ENCODE data around the gene COX5B. TPM values are rescaled to one million over a fixed set of nuclear protein-coding genes. Genes with fewer than 3 reads are reported as not detected.

Gene COX5B
- total and polyA plus RNA-seq, 9 of the 15 experiments (the other 6 are each of a cell fraction or from before 2014, with no cell fraction given) = 154 to 1,424 (median 487) TPM

- ChIA-PET POLR2A (interaction anchor here (1.0 to 4.9 kb wide), 8 partner anchors 9 to 74 kb away, joined by 3 to 135 read pairs (median 10); partner anchors contain the start of genes ANKRD36B and COX5B), CTCF (ENCODE audit: low intra/inter-chr PET ratio) (interaction anchor here (0.8 to 2.4 kb wide), 4 partner anchors 9 to 74 kb away, joined by 3 to 15 read pairs (median 4); no protein-coding TSS in a partner anchor)
- no peaks in the 10 kb centered on the region for H3K27me3 ChIP-seq (ENCODE audit: control insufficient read depth in 2 of 2, insufficient read depth in 2 of 2, low read length in 2 of 2)
- BruUV-seq (replicated peaks) = TSS peak; percentile 91
- peak overlapping the region; percentile 98 for H3K27ac ChIP-seq (ENCODE audit: extremely low read depth, low read depth, low read length)
- intact Hi-C loops (cut with micrococcal nuclease) (loop anchor here (1.0 to 2.0 kb wide), 3 partner anchors 19 to 74 kb away; no protein-coding TSS in a partner anchor), in situ Hi-C loops (cut with MboI) (no loop called here)
- peak overlapping the region; percentile 82 to 98 for H3K9ac ChIP-seq (ENCODE audit: insufficient read depth in 1 of 2, low read depth in 2 of 2, low read length in 2 of 2)
- peaks cover 3% of the 10 kb centered on the region for H3K9me1 ChIP-seq (ENCODE audit: control insufficient read depth, insufficient read depth, low read length)
- DNase-seq (ENCODE audit: extremely low read depth in 1 of 4, low spot score in 3 of 4) = peak in 2 of 4 experiments; percentile 7 to 67
- peaks cover 45% of the 10 kb centered on the region for H3K79me2 ChIP-seq (ENCODE audit: control insufficient read depth, insufficient read depth, low read length)
- H3K36me3 ChIP-seq (ENCODE audit: control insufficient read depth, insufficient read depth, low read length) = peaks cover 24% of the 10 kb centered on the region; the same call in 2 of the 3 replicates
- H2AFZ ChIP-seq (ENCODE audit: low read depth, low read length) = peak overlapping the region; percentile 99
- no peaks in the 10 kb centered on the region; the same call in 1 of the 2 replicates for H4K20me1 ChIP-seq (replicated peaks; ENCODE audit: control insufficient read depth, insufficient read depth, low read length)
- no peak for FAIRE-seq
- H3K4me2 ChIP-seq (ENCODE audit: insufficient read depth, low read length) = peak overlapping the region; percentile 97
- peak; percentile 10 for ATAC-seq
- H3K9me3 ChIP-seq (replicated peaks; ENCODE audit: control insufficient read depth, insufficient read depth, low read depth, low read length) = no peaks in the 10 kb centered on the region
- WGBS (ENCODE audit: insufficient coverage, low coverage, missing lambda C conversion rate) = 1% methylated on average over 21 of the region's 21 CpGs
- peak overlapping the region; percentile 66 for H3K4me3 ChIP-seq
- H3K4me1 ChIP-seq (replicated peaks in 1 of 2; ENCODE audit: control insufficient read depth in 2 of 2, insufficient read depth in 2 of 2, low read length in 2 of 2) = peaks cover 21 to 38% of the 10 kb centered on the region in 2 experiments; a peak in 4 of 5 replicates
- TF ChIP-seq NFRKB (IDR thresholded peaks at IDR 0.05; ENCODE audit: low read depth) (0 out of 2 replicates have a peak, but pooled peaks have one; percentile 2), SMC3 (conservative IDR thresholded peaks at IDR 0.05; ENCODE audit: insufficient read depth, low read depth, low read length) (no peak), NR2F6 (CRISPR knock-in tag; IDR thresholded peaks at IDR 0.05) (no peak), ZNF76 (CRISPR knock-in tag; IDR thresholded peaks at IDR 0.05; ENCODE audit: borderline replicate concordance) (no peak), DMBX1 (CRISPR knock-in tag; IDR thresholded peaks at IDR 0.05; ENCODE audit: borderline replicate concordance) (no peak), PRPF4 (IDR thresholded peaks at IDR 0.05; ENCODE audit: insufficient read depth, low read depth, low read length, poor library complexity, severe bottlenecking) (no peak), XRCC4 (IDR thresholded peaks at IDR 0.05; ENCODE audit: extremely low read depth, insufficient read depth, insufficient read length) (no peak), MITF (IDR thresholded peaks at IDR 0.05) (no peak), ZNF764 (CRISPR knock-in tag; IDR thresholded peaks at IDR 0.05; ENCODE audit: low read depth) (peak; percentile 78; the same call in 1 of the 2 replicates), ZNF408 (CRISPR knock-in tag; IDR thresholded peaks at IDR 0.05; ENCODE audit: low read depth) (no peak), GTF2B (IDR thresholded peaks at IDR 0.05; ENCODE audit: extremely low read depth, insufficient read length) (no peak), LEF1 (IDR thresholded peaks at IDR 0.05) (no peak), ZEB2 (IDR thresholded peaks at IDR 0.05) (no peak), HNRNPH1 (optimal IDR thresholded peaks at IDR 0.05; ENCODE audit: low read depth, low read length) (no peak), MEF2A (IDR thresholded peaks at IDR 0.05; ENCODE audit: control insufficient read depth, low read depth, low read length) (no peak), ZNF212 (CRISPR knock-in tag; IDR thresholded peaks at IDR 0.05) (no peak), ZC3H11A (IDR thresholded peaks at IDR 0.05; ENCODE audit: low read depth, low read length) (no peak), CEBPG (CRISPR knock-in tag; IDR thresholded peaks at IDR 0.05) (no peak), CEBPG (tag; conservative IDR thresholded peaks at IDR 0.05 in 1 of 2, IDR thresholded peaks at IDR 0.05 in 1 of 2) (peak in 1 of 2 experiments; percentile 68; a peak in 2 of 4 replicates), ZNF589 (CRISPR knock-in tag; IDR thresholded peaks at IDR 0.05; ENCODE audit: low read depth) (0 out of 2 replicates have a peak, but pooled peaks have one; percentile 59), PHF21A (IDR thresholded peaks at IDR 0.05; ENCODE audit: borderline replicate concordance, low read depth) (no peak)
Measured at GRCh38 chr2:97664636-97664970, 18.7 kb downstream of the COX5B start.

Measured in K562 (cell line).